ENCODE results near the gene PPFIBP1.

- no peak for TF ChIP-seq CTCF (IDR thresholded peaks at IDR 0.05; ENCODE audit: low read length)
- no peak for TF ChIP-seq EZH2 (IDR thresholded peaks at IDR 0.05; ENCODE audit: borderline replicate concordance, low read length)
These were observed 90.4 kb downstream of the PPFIBP1 start for GRCh38 chr12:27614386-27614785.

All from OCI-LY1 (cell line).